T-helper 1 cell treated with Interleukin-12 subunit alpha and Interleukin-12 subunit beta and Interleukin-4 antibody, amounts not matched to agents 30 ng/mL and 1 ng/mL, for 36 hours (primary cell): Measurements from ENCODE around the gene PLB1. TPM values are rescaled to one million over a fixed set of nuclear protein-coding genes. Genes with fewer than 3 reads are reported as not detected.
"Not testable (repeated sequence)": the region's sequence is repeated elsewhere in the genome, so short reads cannot be mapped to it uniquely, and the experiment has no call there.

Source experiments
- intact Hi-C: fragments of 100-400 bp; cut with micrococcal nuclease; formaldehyde crosslinking; loops from one replicate; pipeline ENCODE4 v1.15.1; 2024
- total RNA-seq: library from RNA; stranded (reverse); gene quantifications from 2 replicates; pipeline ENCODE4 v1.2.3, GENCODE V29; 2022

The PLB1 gene
- total RNA-seq, 1 donor from 2014 or later: 0.78 TPM

GRCh38 chr2:28463893-28464292 lies 32.0 kb upstream of the PLB1 start:
- intact Hi-C loops: loop anchor here (2.0 kb wide), 1 partner anchor 53 kb away; no protein-coding TSS in a partner anchor

GRCh38 chr2:28465148-28465885 lies 30.5 kb upstream of the PLB1 start:
- intact Hi-C loops: loop anchor here (2.0 kb wide), 1 partner anchor 55 kb away; no protein-coding TSS in a partner anchor

- intact Hi-C loops: no loop called here
Measured at GRCh38 chr2:28469304-28469703, 26.6 kb upstream of the PLB1 start.

- intact Hi-C loops: no loop called here
Measured at GRCh38 chr2:28469947-28470535, 25.8 kb upstream of the PLB1 start.

- intact Hi-C loops: no loop called here
Measured at GRCh38 chr2:28470759-28471158, 25.1 kb upstream of the PLB1 start.

- intact Hi-C loops: no loop called here
Measured at GRCh38 chr2:28471214-28471613, 24.6 kb upstream of the PLB1 start.

GRCh38 chr2:28471701-28472236 lies 24.1 kb upstream of the PLB1 start:
- intact Hi-C loops: no loop called here

- intact Hi-C loops: not testable (repeated sequence)
Measured at GRCh38 chr2:28472641-28473040, 23.2 kb upstream of the PLB1 start.

- intact Hi-C loops: no loop called here
Measured at GRCh38 chr2:28475088-28475595, 20.7 kb upstream of the PLB1 start.

- intact Hi-C loops: no loop called here
Measured at GRCh38 chr2:28477087-28477486, 18.8 kb upstream of the PLB1 start.

GRCh38 chr2:28477645-28478044 lies 18.2 kb upstream of the PLB1 start:
- intact Hi-C loops: no loop called here

GRCh38 chr2:28480403-28481049 lies 15.3 kb upstream of the PLB1 start:
- intact Hi-C loops: no loop called here

GRCh38 chr2:28481905-28482304 lies 14.0 kb upstream of the PLB1 start:
- intact Hi-C loops: no loop called here

- intact Hi-C loops: no loop called here
Measured at GRCh38 chr2:28484835-28485234, 11.0 kb upstream of the PLB1 start.

GRCh38 chr2:28486526-28486925 lies 9.3 kb upstream of the PLB1 start:
- intact Hi-C loops: no loop called here

GRCh38 chr2:28487258-28487657 lies 8.6 kb upstream of the PLB1 start:
- intact Hi-C loops: no loop called here

GRCh38 chr2:28488083-28488830 lies 7.6 kb upstream of the PLB1 start:
- intact Hi-C loops: no loop called here

GRCh38 chr2:28488858-28489575 lies 6.8 kb upstream of the PLB1 start:
- intact Hi-C loops: no loop called here

- intact Hi-C loops: no loop called here
Measured at GRCh38 chr2:28490558-28490957, 5.3 kb upstream of the PLB1 start.

- intact Hi-C loops: no loop called here
Measured at GRCh38 chr2:28492282-28492681, 3.6 kb upstream of the PLB1 start.

- intact Hi-C loops: no loop called here
Measured at GRCh38 chr2:28493636-28494035, 2.2 kb upstream of the PLB1 start.
